GM12801 (cell line): ENCODE measurements around the gene LPCAT3.

Experiments
- TF ChIP-seq, protein P1 (sequence below): IDR thresholded peaks from one replicate; pipeline ENCODE4 v1.5.1; 2011; ENCODE audit warnings: control low read depth; ENCODE audit not compliant: insufficient read length; ENCODE audit errors: extremely low read depth

Gene LPCAT3, protein sequence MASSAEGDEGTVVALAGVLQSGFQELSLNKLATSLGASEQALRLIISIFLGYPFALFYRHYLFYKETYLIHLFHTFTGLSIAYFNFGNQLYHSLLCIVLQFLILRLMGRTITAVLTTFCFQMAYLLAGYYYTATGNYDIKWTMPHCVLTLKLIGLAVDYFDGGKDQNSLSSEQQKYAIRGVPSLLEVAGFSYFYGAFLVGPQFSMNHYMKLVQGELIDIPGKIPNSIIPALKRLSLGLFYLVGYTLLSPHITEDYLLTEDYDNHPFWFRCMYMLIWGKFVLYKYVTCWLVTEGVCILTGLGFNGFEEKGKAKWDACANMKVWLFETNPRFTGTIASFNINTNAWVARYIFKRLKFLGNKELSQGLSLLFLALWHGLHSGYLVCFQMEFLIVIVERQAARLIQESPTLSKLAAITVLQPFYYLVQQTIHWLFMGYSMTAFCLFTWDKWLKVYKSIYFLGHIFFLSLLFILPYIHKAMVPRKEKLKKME

DNA sequence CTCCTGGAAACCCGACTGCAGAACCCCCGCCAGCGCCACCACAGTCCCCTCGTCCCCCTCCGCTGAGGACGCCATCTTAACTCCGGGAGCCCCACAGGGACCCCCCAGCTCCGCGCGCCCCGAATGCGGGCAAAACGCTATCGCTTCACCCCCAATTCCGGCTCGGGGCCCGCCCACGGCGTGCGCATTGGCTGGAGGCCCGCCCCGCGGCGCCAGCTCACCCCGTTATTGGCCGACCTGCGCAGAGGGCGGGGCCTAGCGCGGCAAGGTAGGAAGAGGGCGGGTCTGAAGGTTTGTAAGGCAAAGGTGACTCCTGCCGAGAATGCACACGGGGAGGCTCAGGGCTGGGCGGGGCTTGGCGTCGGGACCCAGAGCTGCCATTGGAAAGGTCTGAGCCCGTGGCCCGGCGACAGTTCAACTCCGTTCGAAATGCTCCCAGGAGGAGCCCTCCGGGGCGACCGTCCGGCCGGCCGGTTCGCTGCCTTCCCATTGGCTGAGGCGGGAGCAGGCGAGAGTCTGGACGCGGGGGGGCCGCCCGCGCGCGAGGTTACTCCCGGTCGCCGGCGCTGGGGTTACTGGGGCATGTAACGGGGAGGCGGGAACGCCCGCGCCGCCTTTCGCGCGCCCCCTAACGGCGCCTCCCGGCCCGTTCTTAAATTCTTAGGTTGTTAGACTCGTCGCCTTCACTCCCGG, at the start of gene LPCAT3:
Gene LPCAT3 (minus strand): TSS at position 127 of the 693 bp plus-strand sequence. CDS start 52 bp downstream, at position 75.
- TF ChIP-seq, protein P1, sequence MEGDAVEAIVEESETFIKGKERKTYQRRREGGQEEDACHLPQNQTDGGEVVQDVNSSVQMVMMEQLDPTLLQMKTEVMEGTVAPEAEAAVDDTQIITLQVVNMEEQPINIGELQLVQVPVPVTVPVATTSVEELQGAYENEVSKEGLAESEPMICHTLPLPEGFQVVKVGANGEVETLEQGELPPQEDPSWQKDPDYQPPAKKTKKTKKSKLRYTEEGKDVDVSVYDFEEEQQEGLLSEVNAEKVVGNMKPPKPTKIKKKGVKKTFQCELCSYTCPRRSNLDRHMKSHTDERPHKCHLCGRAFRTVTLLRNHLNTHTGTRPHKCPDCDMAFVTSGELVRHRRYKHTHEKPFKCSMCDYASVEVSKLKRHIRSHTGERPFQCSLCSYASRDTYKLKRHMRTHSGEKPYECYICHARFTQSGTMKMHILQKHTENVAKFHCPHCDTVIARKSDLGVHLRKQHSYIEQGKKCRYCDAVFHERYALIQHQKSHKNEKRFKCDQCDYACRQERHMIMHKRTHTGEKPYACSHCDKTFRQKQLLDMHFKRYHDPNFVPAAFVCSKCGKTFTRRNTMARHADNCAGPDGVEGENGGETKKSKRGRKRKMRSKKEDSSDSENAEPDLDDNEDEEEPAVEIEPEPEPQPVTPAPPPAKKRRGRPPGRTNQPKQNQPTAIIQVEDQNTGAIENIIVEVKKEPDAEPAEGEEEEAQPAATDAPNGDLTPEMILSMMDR, result no peak

DNA sequence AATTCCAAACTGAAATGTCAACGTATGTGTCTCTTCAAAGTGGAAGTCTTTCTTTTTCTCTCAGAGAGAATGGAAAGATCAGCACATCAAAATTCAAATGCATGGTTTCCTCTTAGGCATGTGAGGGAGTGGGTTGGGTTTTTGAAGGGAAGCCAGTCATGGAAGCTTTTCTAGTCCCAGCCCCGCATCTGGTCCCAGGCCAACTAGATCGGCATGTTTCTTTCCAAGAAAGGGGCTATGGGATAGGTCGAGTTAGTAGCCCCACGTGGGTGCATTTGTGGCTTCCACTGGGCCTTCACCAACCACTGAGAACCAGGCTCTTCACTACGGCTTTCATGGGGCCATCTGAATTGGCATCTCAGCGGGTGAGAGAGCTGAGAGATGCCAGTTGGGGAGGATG, 48.8 kb upstream of the LPCAT3 start:
- TF ChIP-seq, protein P1, result no peak

DNA sequence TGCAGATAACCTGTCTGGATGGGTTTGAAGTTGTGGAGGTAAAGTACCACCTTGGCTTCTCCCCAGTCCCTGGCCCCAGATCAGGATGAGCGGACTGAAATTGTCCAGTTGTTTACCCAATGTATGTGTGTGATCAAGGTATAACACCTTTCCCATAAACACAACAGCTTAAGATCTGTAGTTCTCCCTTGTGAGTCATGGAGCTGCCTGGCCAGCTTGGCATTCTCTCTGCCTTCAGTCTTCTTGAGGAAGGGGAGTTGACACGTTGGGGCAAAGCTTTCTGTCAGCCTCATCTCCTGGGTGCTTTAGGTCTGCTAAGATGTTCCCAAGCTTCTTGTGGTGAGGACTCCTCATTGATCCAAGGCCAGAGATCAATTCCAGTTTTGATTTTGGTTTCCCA, 48.3 kb upstream of the LPCAT3 start:
- TF ChIP-seq, protein P1, result no peak

DNA sequence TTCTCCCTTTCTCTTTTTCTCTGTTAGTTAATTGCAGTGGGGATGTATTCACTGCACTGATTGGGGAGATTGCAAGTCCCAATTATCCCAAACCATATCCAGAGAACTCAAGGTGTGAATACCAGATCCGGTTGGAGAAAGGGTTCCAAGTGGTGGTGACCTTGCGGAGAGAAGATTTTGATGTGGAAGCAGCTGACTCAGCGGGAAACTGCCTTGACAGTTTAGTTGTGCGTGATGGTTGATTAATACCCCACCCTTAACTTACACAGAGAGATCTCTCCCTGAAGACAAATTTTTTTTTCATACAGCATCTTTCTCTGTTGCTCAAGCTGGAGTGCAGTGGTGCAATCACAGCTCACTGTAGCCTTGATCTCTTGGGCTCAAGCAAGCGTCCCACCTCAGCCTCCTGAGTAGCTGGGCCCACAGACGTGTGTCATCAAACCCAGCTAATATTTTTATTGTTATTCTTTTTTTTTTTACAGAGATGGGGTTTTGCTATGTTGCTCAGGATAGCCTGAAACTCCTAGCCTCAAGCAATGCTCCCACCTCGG, 46.9 kb upstream of the LPCAT3 start:
- TF ChIP-seq, protein P1, result no peak

DNA sequence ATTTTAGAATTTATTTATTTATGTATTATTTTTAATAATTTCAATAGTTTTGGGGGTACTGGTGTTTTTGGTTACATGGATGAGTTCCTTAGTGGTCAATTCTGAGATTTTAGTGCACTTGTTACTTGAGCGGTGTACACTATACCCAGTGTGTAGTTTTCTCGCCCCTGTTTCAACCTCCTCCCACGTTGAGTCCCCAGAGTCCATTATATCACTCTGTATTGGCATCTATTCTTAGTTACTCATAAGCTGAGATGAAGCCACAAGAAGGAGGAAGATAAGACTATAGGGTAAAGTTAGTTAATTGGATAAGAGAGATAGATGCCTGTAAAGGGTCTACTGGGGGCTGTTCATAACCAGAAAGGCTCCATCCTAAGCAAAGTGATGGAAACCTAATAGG, 46.2 kb upstream of the LPCAT3 start:
- TF ChIP-seq, protein P1, result no peak

DNA sequence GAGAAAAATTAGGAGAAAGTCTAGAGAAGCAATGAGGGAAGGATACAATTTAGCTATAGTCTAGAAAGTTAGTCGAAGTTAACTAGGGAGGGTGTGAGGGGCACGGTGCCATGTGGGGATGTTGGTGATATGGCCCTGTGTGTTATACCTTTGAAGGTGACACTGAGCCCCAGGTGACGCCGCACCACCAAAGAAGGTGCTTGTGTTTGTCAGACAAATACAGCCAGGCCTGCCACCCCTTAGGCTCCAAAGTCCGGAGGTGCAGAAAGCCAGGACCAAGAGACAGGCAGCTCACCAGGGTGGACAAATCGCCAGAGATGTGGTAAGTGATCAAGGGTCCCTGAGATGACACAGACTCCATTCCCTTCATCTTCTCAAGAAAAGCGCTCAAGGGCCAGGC, 43.3 kb upstream of the LPCAT3 start:
- TF ChIP-seq, protein P1, result no peak

DNA sequence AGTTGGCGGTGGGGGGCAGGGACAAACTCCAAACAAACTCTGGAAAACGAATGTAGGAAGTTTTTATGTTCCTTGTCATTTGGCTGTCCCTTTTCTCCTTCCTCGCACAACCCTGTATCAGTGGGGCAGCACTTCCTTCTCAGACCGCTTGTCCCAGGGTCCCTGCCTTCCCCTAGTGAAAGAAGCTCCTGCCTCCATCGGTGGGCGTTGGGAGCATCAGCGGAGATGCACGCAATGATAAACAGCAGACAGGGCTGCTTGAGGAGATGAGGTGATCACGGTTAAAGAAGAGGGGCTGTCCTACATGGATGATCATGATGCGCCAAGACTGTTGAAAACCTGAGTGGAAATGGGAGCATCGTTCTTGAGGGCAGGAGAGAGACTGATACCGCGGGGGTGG, 42.9 kb upstream of the LPCAT3 start:
- TF ChIP-seq, protein P1, result no peak
